CD14-positive monocyte (primary cell): ENCODE results near the gene DDHD1. TPM values are rescaled to one million over a fixed set of nuclear protein-coding genes. Genes with fewer than 3 reads are reported as not detected.

ENCODE experiments used
- DNase-seq, 3 donors: peaks; one replicate each; pipeline ENCODE4 v3.0.0-alpha.2; 2011 to 2022
- H2AFZ ChIP-seq: 2 replicates; pipeline ENCODE4 v1.6.0; 2012; ENCODE audit warnings: mild to moderate bottlenecking, low read depth, low read length, inconsistent platforms; ENCODE audit not compliant: insufficient read depth, poor library complexity, severe bottlenecking
- H3K27ac ChIP-seq, 2 donors: 1 replicate in 1 of 2; 2 replicates in 1 of 2; pipeline ENCODE4 v1.5.1; 2012 to 2013; ENCODE audit warnings: low read length in 2 of 2, control low read depth in 1 of 2, inconsistent platforms in 1 of 2, low read depth in 1 of 2, mild to moderate bottlenecking in 1 of 2
- H3K27me3 ChIP-seq, 2 donors: one replicate each; pipeline versions ENCODE4 v1.6.0 to v1.6.1; 2011 to 2013; ENCODE audit warnings: low read length in 2 of 2; ENCODE audit not compliant: control insufficient read depth in 2 of 2, insufficient read depth in 2 of 2
- H3K36me3 ChIP-seq, 2 donors: replicated peaks in 1 of 2; 1 replicate in 1 of 2; 2 replicates in 1 of 2; pipeline versions ENCODE4 v1.5.1 to v1.6.1; 2012 to 2013; ENCODE audit warnings: low read length in 2 of 2, control low read depth in 1 of 2, inconsistent platforms in 1 of 2, mild to moderate bottlenecking in 1 of 2; ENCODE audit not compliant: insufficient read depth in 2 of 2, control insufficient read depth in 1 of 2
- H3K4me1 ChIP-seq, 2 donors: 1 replicate in 1 of 2; 2 replicates in 1 of 2; pipeline versions ENCODE4 v1.5.1 to v1.6.1; 2012 to 2013; ENCODE audit warnings: low read length in 2 of 2, control low read depth in 1 of 2, inconsistent platforms in 1 of 2, mild to moderate bottlenecking in 1 of 2, moderate library complexity in 1 of 2; ENCODE audit not compliant: insufficient read depth in 2 of 2, control insufficient read depth in 1 of 2
- H3K4me2 ChIP-seq: replicated peaks from 2 replicates; pipeline ENCODE3; 2012; ENCODE audit warnings: low read length, moderate library complexity, mild to moderate bottlenecking; ENCODE audit not compliant: poor library complexity, severe bottlenecking; ENCODE audit errors: extremely low read depth
- H3K4me3 ChIP-seq, 3 experiments: fragments of 200-600 bp in 1 of 3; sonication (generic) in 1 of 3; replicated peaks in 1 of 3; 1 replicate in 2 of 3; 2 replicates in 1 of 3; pipeline ENCODE4 v1.5.1; 2011 to 2013; ENCODE audit warnings: low read length in 3 of 3, mild to moderate bottlenecking in 3 of 3, control low read depth in 2 of 3, low read depth in 2 of 3, inconsistent platforms in 1 of 3, moderate library complexity in 1 of 3
- H3K79me2 ChIP-seq: 2 replicates; pipeline ENCODE4 v1.6.0; 2012; ENCODE audit warnings: mild to moderate bottlenecking, control low read depth, inconsistent platforms, low read length, moderate library complexity; ENCODE audit not compliant: insufficient read depth
- H3K9ac ChIP-seq: 2 replicates; pipeline ENCODE4 v1.6.0; 2017; ENCODE audit warnings: low read length, mild to moderate bottlenecking; ENCODE audit not compliant: insufficient read depth, poor library complexity, severe bottlenecking
- H3K9me3 ChIP-seq, 2 donors: replicated peaks in 1 of 2; 1 replicate in 1 of 2; 2 replicates in 1 of 2; pipeline versions ENCODE4 v1.5.1 to v1.6.1; 2012 to 2013; ENCODE audit warnings: low read length in 2 of 2, control low read depth in 1 of 2; ENCODE audit not compliant: control insufficient read depth in 1 of 2, insufficient read depth in 1 of 2
- H4K20me1 ChIP-seq: 2 replicates; pipeline ENCODE4 v1.6.0; 2012; ENCODE audit warnings: mild to moderate bottlenecking, low read length, control low read depth, moderate library complexity; ENCODE audit not compliant: insufficient read depth
- H3K27ac Mint-ChIP-seq, 7 donors: one replicate each; pipeline ENCODE4 v1.8.0; 2020; ENCODE audit warnings: mild to moderate bottlenecking in 7 of 7, mixed read lengths in 7 of 7, moderate library complexity in 6 of 7, inconsistent platforms in 2 of 7
- H3K27me3 Mint-ChIP-seq, 3 donors: one replicate each; pipeline ENCODE4 v1.8.0; 2021 to 2022; ENCODE audit warnings: low read depth in 3 of 3, mild to moderate bottlenecking in 3 of 3, mixed read lengths in 3 of 3, moderate library complexity in 3 of 3, inconsistent platforms in 1 of 3
- H3K36me3 Mint-ChIP-seq, 2 donors: one replicate each; pipeline ENCODE4 v1.8.0; 2020; ENCODE audit warnings: mixed read lengths in 2 of 2, inconsistent platforms in 1 of 2, mild to moderate bottlenecking in 1 of 2
- H3K4me1 Mint-ChIP-seq: one replicate; pipeline ENCODE4 v1.8.0; 2020; ENCODE audit warnings: mild to moderate bottlenecking, mixed read lengths
- H3K4me3 Mint-ChIP-seq, 2 donors: one replicate each; pipeline ENCODE4 v1.8.0; 2020; ENCODE audit warnings: mild to moderate bottlenecking in 2 of 2, mixed read lengths in 2 of 2, moderate library complexity in 1 of 2
- H3K9me3 Mint-ChIP-seq, 7 donors: one replicate each; pipeline ENCODE4 v1.8.0; 2020 to 2022; ENCODE audit warnings: mixed read lengths in 7 of 7, mild to moderate bottlenecking in 6 of 7, moderate library complexity in 6 of 7, inconsistent platforms in 2 of 7
- WGBS: methylation state at CpG from one replicate; pipeline ENCODE4 v1.1.5; 2013; ENCODE audit warnings: missing lambda C conversion rate; ENCODE audit not compliant: insufficient coverage; 5-methylcytosine and 5-hydroxymethylcytosine counted together
- intact Hi-C, 2 donors: fragments of 100-400 bp; cut with micrococcal nuclease; formaldehyde crosslinking; loops; one replicate each; pipeline versions ENCODE4 v1.15.0 to v1.15.1; 2023
- polyA plus RNA-seq, 3 donors: library from polyadenylated mRNA; depleted of rRNA in 1 of 3; unstranded in 2 of 3; stranded (reverse) in 1 of 3; fragments of 300-500 nt in 2 of 3; fragments of >200 nt in 1 of 3; fragmentation: Illumina TruSeq in 2 of 3; gene quantifications; 1 replicate in 2 of 3; 2 replicates in 1 of 3; pipeline ENCODE4 v1.2.3, GENCODE V29; 2012 to 2021
- TF ChIP-seq, protein P1 (sequence below): fragments of 200-600 bp; IDR thresholded peaks from one replicate; pipeline ENCODE4 v1.8.0; 2022; ENCODE audit warnings: antibody characterized with exemption, mild to moderate bottlenecking

Gene DDHD1
- polyA plus RNA-seq, 3 donors = 2.2 to 7.0 (median 3.1) TPM

DNA sequence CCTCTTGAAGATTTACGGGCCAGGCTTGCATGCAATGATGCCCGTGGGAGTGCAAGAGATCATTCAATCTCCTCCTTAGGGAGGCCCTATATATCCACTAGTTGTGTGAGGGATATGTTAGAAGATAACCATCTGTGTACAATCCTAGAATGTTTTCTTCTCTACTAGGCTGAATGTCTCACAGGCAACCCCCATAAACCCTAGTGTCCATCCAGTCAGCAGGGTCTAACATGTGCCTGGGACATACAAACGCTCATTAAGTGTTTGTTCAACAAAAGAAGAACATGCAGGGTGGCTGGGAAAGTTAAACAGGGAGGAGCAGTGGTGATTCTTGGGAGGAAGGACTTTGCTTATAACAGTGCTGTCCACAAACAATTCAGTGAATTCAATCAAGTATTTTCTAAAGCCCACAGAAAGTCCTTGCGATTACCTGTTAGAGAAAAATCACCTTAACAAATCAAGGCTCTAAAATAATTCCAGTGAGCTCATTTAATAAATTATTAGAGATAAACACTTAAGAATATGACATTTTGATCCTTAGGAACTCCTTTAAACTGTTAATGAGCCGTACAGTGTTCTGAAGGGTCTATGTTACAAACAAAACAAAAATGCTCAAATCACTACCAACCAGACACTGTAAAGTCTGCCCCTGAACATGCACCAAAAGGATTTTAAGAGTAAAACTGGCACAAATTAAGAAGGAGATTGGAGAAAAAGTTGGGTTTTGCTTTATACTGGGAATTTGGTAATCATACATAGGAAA, 105.6 kb downstream of the DDHD1 start:
- Mint-ChIP-seq H3K4me1 (no peaks in the 10 kb centered on the region), H3K36me3 (peaks cover 22 to 25% of the 10 kb centered on the region in 2 donors), H3K4me3 (no peak overlapping the region), H3K27me3 (no peaks in the 10 kb centered on the region), H3K9me3 (no peaks in the 10 kb centered on the region), H3K27ac (peak overlapping the region in 1 of 7 donors; percentile 28)
- no peak for DNase-seq
- Histone ChIP-seq H3K27ac (no peak overlapping the region), H3K4me1 (no peaks in the 10 kb centered on the region), H4K20me1 (no peaks in the 10 kb centered on the region), H3K4me2 (no peak overlapping the region), H3K4me3 (no peak overlapping the region), H3K9ac (no peak overlapping the region), H3K79me2 (no peaks in the 10 kb centered on the region), H3K27me3 (no peaks in the 10 kb centered on the region), H3K36me3 (peaks cover 0 to 28% of the 10 kb centered on the region in 2 donors), H3K9me3 (no peaks in the 10 kb centered on the region), H2AFZ (no peak overlapping the region)
- TF ChIP-seq, protein P1, sequence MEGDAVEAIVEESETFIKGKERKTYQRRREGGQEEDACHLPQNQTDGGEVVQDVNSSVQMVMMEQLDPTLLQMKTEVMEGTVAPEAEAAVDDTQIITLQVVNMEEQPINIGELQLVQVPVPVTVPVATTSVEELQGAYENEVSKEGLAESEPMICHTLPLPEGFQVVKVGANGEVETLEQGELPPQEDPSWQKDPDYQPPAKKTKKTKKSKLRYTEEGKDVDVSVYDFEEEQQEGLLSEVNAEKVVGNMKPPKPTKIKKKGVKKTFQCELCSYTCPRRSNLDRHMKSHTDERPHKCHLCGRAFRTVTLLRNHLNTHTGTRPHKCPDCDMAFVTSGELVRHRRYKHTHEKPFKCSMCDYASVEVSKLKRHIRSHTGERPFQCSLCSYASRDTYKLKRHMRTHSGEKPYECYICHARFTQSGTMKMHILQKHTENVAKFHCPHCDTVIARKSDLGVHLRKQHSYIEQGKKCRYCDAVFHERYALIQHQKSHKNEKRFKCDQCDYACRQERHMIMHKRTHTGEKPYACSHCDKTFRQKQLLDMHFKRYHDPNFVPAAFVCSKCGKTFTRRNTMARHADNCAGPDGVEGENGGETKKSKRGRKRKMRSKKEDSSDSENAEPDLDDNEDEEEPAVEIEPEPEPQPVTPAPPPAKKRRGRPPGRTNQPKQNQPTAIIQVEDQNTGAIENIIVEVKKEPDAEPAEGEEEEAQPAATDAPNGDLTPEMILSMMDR = no peak
- intact Hi-C loops = no loop called here
- 100% methylated on average over 1 of the region's 5 CpGs for WGBS

- intact Hi-C loops = no loop called here
- no peaks in the 10 kb centered on the region for H3K4me1 ChIP-seq
- Mint-ChIP-seq H3K4me3 (no peak overlapping the region), H3K27me3 (no peaks in the 10 kb centered on the region), H3K9me3 (no peaks in the 10 kb centered on the region), H3K27ac (no peak overlapping the region), H3K4me1 (no peaks in the 10 kb centered on the region), H3K36me3 (peaks cover 31 to 39% of the 10 kb centered on the region in 2 donors)
- H2AFZ ChIP-seq = no peak overlapping the region
- H3K36me3 ChIP-seq = peaks cover 4 to 35% of the 10 kb centered on the region in 2 donors
- H3K9me3 ChIP-seq = no peaks in the 10 kb centered on the region
- no peak overlapping the region for H3K4me3 ChIP-seq
- TF ChIP-seq, protein P1 = no peak
- H3K27ac ChIP-seq = no peak overlapping the region
- H3K9ac ChIP-seq = no peak overlapping the region
- no peak for DNase-seq
- no peak overlapping the region for H3K4me2 ChIP-seq
- no CpG with 5 or more reads among the region's 2 CpGs for WGBS
- no peaks in the 10 kb centered on the region for H3K79me2 ChIP-seq
- H4K20me1 ChIP-seq = no peaks in the 10 kb centered on the region
- H3K27me3 ChIP-seq = no peaks in the 10 kb centered on the region
These were observed 108.6 kb downstream of the DDHD1 start for GRCh38 chr14:53044486-53044885.
